NCI-H748 (cell line): ENCODE results near the gene CARMIL1.
A peak's percentile ranks its signal among the peaks of the same experiment; 100 is the strongest.

Experiments
- DNase-seq: peaks from one replicate; lab custom pipeline; 2025; ENCODE audit not compliant: unreplicated experiment; lab: John Stamatoyannopoulos, UW

Gene CARMIL1

GRCh38 chr6:25599516-25600085, 320.4 kb downstream of the CARMIL1 start:
- DNase-seq = no peak

- peak; percentile 86 for DNase-seq
These were observed 322.9 kb downstream of the CARMIL1 start for GRCh38 chr6:25601800-25602673.

GRCh38 chr6:25602674-25602982, 323.5 kb downstream of the CARMIL1 start:
- DNase-seq = no peak

- no peak for DNase-seq
These were observed 324.1 kb downstream of the CARMIL1 start for GRCh38 chr6:25603251-25603650.

GRCh38 chr6:25606151-25606550, 327.0 kb downstream of the CARMIL1 start:
- DNase-seq = peak; percentile 69

GRCh38 chr6:25608558-25609174, 329.5 kb downstream of the CARMIL1 start:
- no peak for DNase-seq

- DNase-seq = no peak
These were observed 333.5 kb downstream of the CARMIL1 start for GRCh38 chr6:25612666-25613065.

- DNase-seq = no peak
These were observed 334.2 kb downstream of the CARMIL1 start for GRCh38 chr6:25613415-25613814.

GRCh38 chr6:25614052-25614451, 334.9 kb downstream of the CARMIL1 start:
- no peak for DNase-seq

- no peak for DNase-seq
These were observed 336.3 kb downstream of the CARMIL1 start for GRCh38 chr6:25615471-25615870.

- no peak for DNase-seq
These were observed 338.8 kb downstream of the CARMIL1 start for GRCh38 chr6:25617997-25618396.

GRCh38 chr6:25619217-25619616, 340.0 kb downstream of the CARMIL1 start:
- DNase-seq = no peak

- DNase-seq = no peak
These were observed 341.2 kb downstream of the CARMIL1 start for GRCh38 chr6:25620391-25620790.

GRCh38 chr6:25623065-25623464, 343.9 kb downstream of the CARMIL1 start:
- DNase-seq = peak; percentile 78

GRCh38 chr6:25623879-25624278, 344.7 kb downstream of the CARMIL1 start:
- DNase-seq = peak; percentile 90

GRCh38 chr6:25627001-25627400, 347.8 kb downstream of the CARMIL1 start:
- peak; percentile 57 for DNase-seq

GRCh38 chr6:25628471-25629197, 349.5 kb downstream of the CARMIL1 start:
- peak; percentile 100 for DNase-seq

GRCh38 chr6:25629198-25629576, 350.0 kb downstream of the CARMIL1 start:
- DNase-seq = no peak

- peak; percentile 74 for DNase-seq
These were observed 351.5 kb downstream of the CARMIL1 start for GRCh38 chr6:25630508-25631278.

- peak; percentile 43 for DNase-seq
These were observed 356.7 kb downstream of the CARMIL1 start for GRCh38 chr6:25635886-25636317.

- DNase-seq = no peak
These were observed 358.0 kb downstream of the CARMIL1 start for GRCh38 chr6:25637211-25637610.
